Mucosa of rectum (tissue), 2 donors: ENCODE results near the gene SMIM44.
"Not testable (repeated sequence)": the region's sequence is repeated elsewhere in the genome, so short reads cannot be mapped to it uniquely, and the experiment has no call there.

ENCODE experiments used
- H3K27ac ChIP-seq, 2 donors: one replicate each; pipeline ENCODE4 v1.7.0; 2013; ENCODE audit warnings: inconsistent platforms in 2 of 2, low read depth in 2 of 2, low read length in 2 of 2
- H3K27me3 ChIP-seq, 2 donors: one replicate each; pipeline ENCODE4 v1.7.0; 2013; ENCODE audit warnings: low read length in 2 of 2; ENCODE audit not compliant: control insufficient read depth in 2 of 2, insufficient read depth in 2 of 2
- H3K36me3 ChIP-seq, 2 donors: one replicate each; pipeline ENCODE4 v1.7.0; 2013; ENCODE audit warnings: low read length in 2 of 2; ENCODE audit not compliant: control insufficient read depth in 2 of 2, insufficient read depth in 2 of 2
- H3K4me1 ChIP-seq, 2 donors: one replicate each; pipeline ENCODE4 v1.7.0; 2013; ENCODE audit warnings: low read length in 2 of 2, mild to moderate bottlenecking in 1 of 2; ENCODE audit not compliant: control insufficient read depth in 2 of 2, insufficient read depth in 2 of 2
- H3K4me3 ChIP-seq, 2 donors: one replicate each; pipeline ENCODE4 v1.7.0; 2013; ENCODE audit warnings: low read length in 2 of 2
- H3K9ac ChIP-seq, 2 donors: one replicate each; pipeline ENCODE4 v1.7.0; 2013; ENCODE audit warnings: low read length in 2 of 2, low read depth in 1 of 2, mild to moderate bottlenecking in 1 of 2
- H3K9me3 ChIP-seq, 2 donors: one replicate each; pipeline ENCODE4 v1.7.0; 2013; ENCODE audit warnings: low read length in 2 of 2; ENCODE audit not compliant: control insufficient read depth in 2 of 2
- donor health status: healthy.
- donor health status: Normal muscosa, but diverticular disease.

Gene SMIM44

DNA sequence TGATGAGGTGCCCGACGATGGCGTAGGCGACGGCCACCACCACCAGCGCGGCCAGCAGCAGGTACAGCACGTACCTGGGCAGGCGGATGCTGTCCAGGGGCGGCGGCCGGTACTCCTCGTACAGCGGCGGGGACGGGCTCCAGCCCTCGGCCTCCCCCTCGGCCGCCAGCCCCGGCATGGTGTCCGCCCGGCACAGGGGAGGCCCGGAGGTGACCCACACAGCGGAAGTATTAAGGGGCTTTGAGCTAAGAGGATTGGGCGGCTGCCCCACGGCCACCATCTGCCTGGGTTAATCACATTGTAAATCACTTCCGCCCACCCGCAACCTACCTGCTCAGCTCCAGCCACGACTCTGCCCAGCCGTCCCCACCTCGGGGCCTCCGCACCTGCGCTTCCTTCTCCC lies at the start of gene SMIM44:
TSS of gene SMIM44 (minus strand) at position 216 of the 403 bp plus-strand sequence. CDS start at position 178, 38 bp downstream.
- H3K27me3 ChIP-seq, result no peaks in the 10 kb centered on the region
- H3K4me1 ChIP-seq, result peaks cover 4 to 13% of the 10 kb centered on the region in 2 donors
- peak within 1 kb of the TSS; percentile 63 to 79 for H3K27ac ChIP-seq
- H3K9me3 ChIP-seq, result no peaks in the 10 kb centered on the region
- H3K4me3 ChIP-seq, result peak within 1 kb of the TSS; percentile 58 to 61
- H3K9ac ChIP-seq, result peak within 1 kb of the TSS; percentile 60 to 82
- no peaks in the 10 kb centered on the region for H3K36me3 ChIP-seq

- Histone ChIP-seq H3K27me3 (no peaks in the 10 kb centered on the region), H3K9me3 (no peaks in the 10 kb centered on the region), H3K4me1 (no peaks in the 10 kb centered on the region), H3K9ac (no peak overlapping the region), H3K36me3 (peaks cover 36 to 46% of the 10 kb centered on the region in 2 donors), H3K4me3 (no peak overlapping the region), H3K27ac (no peak overlapping the region)
Measured at GRCh38 chr19:3533033-3533432, 49.8 kb upstream of the SMIM44 start.

GRCh38 chr19:3532154-3532786 lies 49.0 kb upstream of the SMIM44 start:
- Histone ChIP-seq H3K4me3 (no peak overlapping the region), H3K9ac (no peak overlapping the region), H3K9me3 (no peaks in the 10 kb centered on the region), H3K36me3 (peaks cover 41 to 51% of the 10 kb centered on the region in 2 donors), H3K27me3 (no peaks in the 10 kb centered on the region), H3K27ac (no peak overlapping the region), H3K4me1 (no peaks in the 10 kb centered on the region)

GRCh38 chr19:3531716-3532115 lies 48.5 kb upstream of the SMIM44 start:
- no peak overlapping the region for H3K27ac ChIP-seq
- no peak overlapping the region for H3K9ac ChIP-seq
- H3K4me3 ChIP-seq, result no peak overlapping the region
- H3K27me3 ChIP-seq, result no peaks in the 10 kb centered on the region
- H3K9me3 ChIP-seq, result no peaks in the 10 kb centered on the region
- no peaks in the 10 kb centered on the region for H3K4me1 ChIP-seq
- peaks cover 47 to 57% of the 10 kb centered on the region in 2 donors for H3K36me3 ChIP-seq

DNA sequence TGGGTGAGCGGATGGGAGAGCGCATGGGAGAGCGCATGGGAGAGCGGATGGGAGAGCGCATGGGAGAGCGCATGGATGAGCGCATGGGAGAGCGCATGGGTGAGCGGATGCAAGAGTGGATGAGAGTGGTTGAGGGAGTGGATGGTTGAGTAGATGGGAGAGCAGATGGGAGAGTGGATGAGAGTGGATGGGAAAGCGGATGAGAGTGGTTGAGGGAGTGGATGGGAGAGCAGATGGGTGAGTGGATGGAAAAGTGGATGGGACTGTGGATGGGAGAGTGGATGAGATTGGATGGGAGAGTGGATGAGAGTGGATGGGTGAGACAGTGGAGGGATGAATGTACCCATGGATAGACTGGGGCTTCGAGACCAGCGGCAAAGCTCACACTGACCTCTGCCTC lies 47.1 kb upstream of the SMIM44 start:
- peaks cover 46 to 58% of the 10 kb centered on the region in 2 donors for H3K36me3 ChIP-seq
- H3K9ac ChIP-seq, result no peak overlapping the region
- no peaks in the 10 kb centered on the region for H3K4me1 ChIP-seq
- H3K4me3 ChIP-seq, result no peak overlapping the region
- no peaks in the 10 kb centered on the region for H3K27me3 ChIP-seq
- no peak overlapping the region for H3K27ac ChIP-seq
- no peaks in the 10 kb centered on the region for H3K9me3 ChIP-seq

DNA sequence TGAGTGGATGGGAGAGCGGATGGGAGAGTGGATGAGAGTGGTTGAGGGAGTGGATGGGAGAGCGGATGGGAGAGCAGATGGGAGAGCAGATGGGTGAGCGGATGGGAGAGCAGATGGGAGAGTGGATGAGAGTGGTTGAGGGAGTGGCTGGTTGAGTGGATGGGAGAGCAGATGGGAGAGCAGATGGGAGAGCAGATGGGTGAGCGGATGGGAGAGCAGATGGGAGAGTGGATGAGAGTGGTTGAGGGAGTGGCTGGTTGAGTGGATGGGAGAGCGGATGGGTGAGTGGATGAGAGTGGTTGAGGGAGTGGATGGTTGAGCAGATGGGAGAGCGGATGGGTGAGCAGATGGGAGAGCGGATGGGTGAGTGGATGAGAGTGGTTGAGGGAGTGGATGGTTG lies 46.1 kb upstream of the SMIM44 start:
- not testable (repeated sequence) for H3K9me3 ChIP-seq, H3K9ac ChIP-seq, H3K4me3 ChIP-seq, H3K4me1 ChIP-seq, H3K27me3 ChIP-seq, H3K27ac ChIP-seq
- H3K36me3 ChIP-seq, result peaks cover 44 to 57% of the 10 kb centered on the region in 2 donors

- H3K27ac ChIP-seq, result no peak overlapping the region
- H3K36me3 ChIP-seq, result peaks cover 47 to 59% of the 10 kb centered on the region in 2 donors
- H3K4me1 ChIP-seq, result no peaks in the 10 kb centered on the region
- no peak overlapping the region for H3K9ac ChIP-seq
- no peaks in the 10 kb centered on the region for H3K27me3 ChIP-seq
- no peaks in the 10 kb centered on the region for H3K9me3 ChIP-seq
- no peak overlapping the region for H3K4me3 ChIP-seq
Measured at GRCh38 chr19:3528539-3529211, 45.4 kb upstream of the SMIM44 start.

DNA sequence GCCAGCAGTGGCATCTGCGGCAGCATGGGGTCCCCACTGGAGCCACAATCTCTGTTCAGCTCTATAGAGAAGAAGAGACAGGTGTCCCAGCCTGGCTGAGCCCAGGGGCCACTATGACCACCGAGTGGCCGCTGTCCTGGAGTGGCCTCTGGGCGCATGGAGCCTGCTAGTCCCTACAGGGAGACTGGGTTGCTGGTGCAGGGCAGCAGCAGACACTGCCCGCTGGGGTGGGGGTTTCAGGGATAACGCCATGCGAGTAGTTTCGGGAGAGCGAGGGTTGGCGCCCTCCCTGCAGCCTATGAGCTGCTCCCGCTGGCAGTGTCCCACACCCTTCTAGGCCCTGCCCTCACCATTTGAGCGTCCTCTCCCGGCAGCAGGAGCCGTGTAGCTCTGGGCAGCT lies 44.8 kb upstream of the SMIM44 start:
- Histone ChIP-seq H3K9ac (no peak overlapping the region), H3K27me3 (no peaks in the 10 kb centered on the region), H3K4me3 (no peak overlapping the region), H3K27ac (no peak overlapping the region), H3K4me1 (no peaks in the 10 kb centered on the region), H3K36me3 (peaks cover 45 to 60% of the 10 kb centered on the region in 2 donors), H3K9me3 (no peaks in the 10 kb centered on the region)

DNA sequence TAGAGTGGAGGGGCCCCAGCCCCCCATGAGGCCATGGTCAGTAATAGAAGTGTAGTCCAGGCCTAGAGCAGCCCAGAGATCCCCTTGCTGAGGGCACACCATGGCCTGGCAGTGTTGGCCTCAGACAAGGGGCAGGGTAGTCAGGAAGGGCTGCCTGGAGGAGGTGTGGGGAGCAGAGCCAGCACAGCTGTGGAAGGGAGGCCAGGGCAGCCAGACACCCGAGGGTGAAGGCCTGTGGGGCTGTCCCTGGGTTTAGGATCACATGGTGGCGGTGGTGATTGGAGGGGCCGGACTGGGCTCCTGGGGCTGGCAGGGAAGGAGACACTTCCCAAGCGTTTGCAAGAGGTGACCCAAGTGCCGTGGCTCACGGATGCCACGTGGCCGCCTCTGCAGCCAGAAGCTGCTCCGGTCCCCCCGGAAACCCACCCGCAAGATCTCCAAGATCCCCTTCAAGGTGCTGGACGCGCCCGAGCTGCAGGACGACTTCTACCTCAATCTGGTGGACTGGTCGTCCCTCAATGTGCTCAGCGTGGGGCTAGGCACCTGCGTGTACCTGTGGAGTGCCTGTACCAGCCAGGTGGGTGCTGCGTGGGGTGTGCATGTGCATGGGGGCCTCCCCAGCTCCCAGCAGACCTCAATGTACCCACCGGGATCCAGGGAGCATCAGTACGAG lies 44.1 kb upstream of the SMIM44 start:
- no peak overlapping the region for H3K9ac ChIP-seq
- no peaks in the 10 kb centered on the region for H3K27me3 ChIP-seq
- H3K4me3 ChIP-seq, result no peak overlapping the region
- H3K36me3 ChIP-seq, result peaks cover 38 to 56% of the 10 kb centered on the region in 2 donors
- no peaks in the 10 kb centered on the region for H3K9me3 ChIP-seq
- H3K4me1 ChIP-seq, result no peaks in the 10 kb centered on the region
- no peak overlapping the region for H3K27ac ChIP-seq

GRCh38 chr19:3526507-3527237 lies 43.4 kb upstream of the SMIM44 start:
- no peaks in the 10 kb centered on the region for H3K9me3 ChIP-seq
- H3K36me3 ChIP-seq, result peaks cover 38 to 51% of the 10 kb centered on the region in 2 donors
- no peak overlapping the region for H3K27ac ChIP-seq
- no peaks in the 10 kb centered on the region for H3K27me3 ChIP-seq
- no peak overlapping the region for H3K9ac ChIP-seq
- no peaks in the 10 kb centered on the region for H3K4me1 ChIP-seq
- no peak overlapping the region for H3K4me3 ChIP-seq
